K562 (cell line): ENCODE measurements around the gene TRAPPC5. TPM values are rescaled to one million over a fixed set of nuclear protein-coding genes. Genes with fewer than 3 reads are reported as not detected.

Source experiments
- ARNT ChIP-seq, 2 experiments: fragments of 450-650 bp; IDR thresholded peaks; 2 replicates each; pipeline ENCODE4 v1.6.1; 2016; ENCODE audit warnings: mild to moderate bottlenecking in 1 of 2
- HNRNPH1 ChIP-seq: fragments of 200-400 bp; formaldehyde crosslinking; optimal IDR thresholded peaks from 2 replicates; pipeline ENCODE3; 2017; ENCODE audit warnings: low read depth, mild to moderate bottlenecking, low read length, moderate library complexity
- KDM2B ChIP-seq: fragments of 250-450 bp; sonication (Bioruptor Pico); IDR thresholded peaks from 2 replicates; pipeline ENCODE4 v1.8.0; 2021; ENCODE audit warnings: mild to moderate bottlenecking, moderate library complexity
- KLF16 ChIP-seq: IDR thresholded peaks from 2 replicates; pipeline ENCODE4 v1.6.1; 2016; ENCODE audit warnings: antibody characterized with exemption
- MYBL2 ChIP-seq, 2 experiments: fragments of 450-650 bp in 1 of 2; sonication (generic) in 1 of 2; formaldehyde crosslinking in 1 of 2; IDR thresholded peaks; 2 replicates each; pipeline versions ENCODE4 v1.6.1 to v1.8.1; 2017 to 2022; ENCODE audit warnings: borderline replicate concordance in 1 of 2, inconsistent platforms in 1 of 2, low read depth in 1 of 2, mild to moderate bottlenecking in 1 of 2, missing genetic modification reagents in 1 of 2, moderate library complexity in 1 of 2
- NR3C1 ChIP-seq: sonication (generic); formaldehyde crosslinking; IDR thresholded peaks from 2 replicates; pipeline ENCODE4 v1.8.1; 2022; ENCODE audit warnings: missing genetic modification reagents
- ZBTB26 ChIP-seq: fragments of 450-650 bp; formaldehyde crosslinking; IDR thresholded peaks from 2 replicates; pipeline ENCODE4 v1.4.0; 2022; ENCODE audit warnings: missing genetic modification characterization
- polyA plus RNA-seq, 8 experiments: library from polyadenylated mRNA; depleted of rRNA in 4 of 8; stranded (reverse) in 5 of 8; unstranded in 3 of 8; fragments of >200 nt; fragmentation: Nextera tagmentation in 2 of 8; fragmentation: Illumina TruSeq in 1 of 8; extraction: Ambion mirVana in 2 of 8; extraction: Trizol in 1 of 8; gene quantifications; 2 replicates each; pipeline versions ENCODE4 v1.2.1 to v1.2.3, GENCODE V29; 2011 to 2014; ENCODE audit warnings: inconsistent platforms in 1 of 8, missing spikeins in 1 of 8
- total RNA-seq, 7 experiments: library from RNA; depleted of rRNA in 6 of 7; stranded (reverse); fragments of >200 nt in 6 of 7; fragmentation: Illumina TruSeq in 2 of 7; extraction: Trizol in 2 of 7; gene quantifications; 2 replicates each; pipeline versions ENCODE4 v1.2.1 to v1.2.3, GENCODE V29; 2011 to 2021; ENCODE audit warnings: low replicate concordance in 1 of 7
- TF ChIP-seq, protein P1 (sequence below): fragments of 250-450 bp; sonication (Bioruptor Pico); IDR thresholded peaks from 2 replicates; pipeline ENCODE4 v1.4.0; 2020
- TF ChIP-seq, protein P2 (sequence below): fragments of 450-650 bp; IDR thresholded peaks from 2 replicates; pipeline ENCODE4 v1.6.1; 2017; ENCODE audit warnings: mild to moderate bottlenecking, moderate library complexity

Gene TRAPPC5
- total and polyA plus RNA-seq, 9 of the 15 experiments (the other 6 are each of a cell fraction or from before 2014, with no cell fraction given): 2.0 to 76.9 (median 29.3) TPM

- TF ChIP-seq, protein P1, sequence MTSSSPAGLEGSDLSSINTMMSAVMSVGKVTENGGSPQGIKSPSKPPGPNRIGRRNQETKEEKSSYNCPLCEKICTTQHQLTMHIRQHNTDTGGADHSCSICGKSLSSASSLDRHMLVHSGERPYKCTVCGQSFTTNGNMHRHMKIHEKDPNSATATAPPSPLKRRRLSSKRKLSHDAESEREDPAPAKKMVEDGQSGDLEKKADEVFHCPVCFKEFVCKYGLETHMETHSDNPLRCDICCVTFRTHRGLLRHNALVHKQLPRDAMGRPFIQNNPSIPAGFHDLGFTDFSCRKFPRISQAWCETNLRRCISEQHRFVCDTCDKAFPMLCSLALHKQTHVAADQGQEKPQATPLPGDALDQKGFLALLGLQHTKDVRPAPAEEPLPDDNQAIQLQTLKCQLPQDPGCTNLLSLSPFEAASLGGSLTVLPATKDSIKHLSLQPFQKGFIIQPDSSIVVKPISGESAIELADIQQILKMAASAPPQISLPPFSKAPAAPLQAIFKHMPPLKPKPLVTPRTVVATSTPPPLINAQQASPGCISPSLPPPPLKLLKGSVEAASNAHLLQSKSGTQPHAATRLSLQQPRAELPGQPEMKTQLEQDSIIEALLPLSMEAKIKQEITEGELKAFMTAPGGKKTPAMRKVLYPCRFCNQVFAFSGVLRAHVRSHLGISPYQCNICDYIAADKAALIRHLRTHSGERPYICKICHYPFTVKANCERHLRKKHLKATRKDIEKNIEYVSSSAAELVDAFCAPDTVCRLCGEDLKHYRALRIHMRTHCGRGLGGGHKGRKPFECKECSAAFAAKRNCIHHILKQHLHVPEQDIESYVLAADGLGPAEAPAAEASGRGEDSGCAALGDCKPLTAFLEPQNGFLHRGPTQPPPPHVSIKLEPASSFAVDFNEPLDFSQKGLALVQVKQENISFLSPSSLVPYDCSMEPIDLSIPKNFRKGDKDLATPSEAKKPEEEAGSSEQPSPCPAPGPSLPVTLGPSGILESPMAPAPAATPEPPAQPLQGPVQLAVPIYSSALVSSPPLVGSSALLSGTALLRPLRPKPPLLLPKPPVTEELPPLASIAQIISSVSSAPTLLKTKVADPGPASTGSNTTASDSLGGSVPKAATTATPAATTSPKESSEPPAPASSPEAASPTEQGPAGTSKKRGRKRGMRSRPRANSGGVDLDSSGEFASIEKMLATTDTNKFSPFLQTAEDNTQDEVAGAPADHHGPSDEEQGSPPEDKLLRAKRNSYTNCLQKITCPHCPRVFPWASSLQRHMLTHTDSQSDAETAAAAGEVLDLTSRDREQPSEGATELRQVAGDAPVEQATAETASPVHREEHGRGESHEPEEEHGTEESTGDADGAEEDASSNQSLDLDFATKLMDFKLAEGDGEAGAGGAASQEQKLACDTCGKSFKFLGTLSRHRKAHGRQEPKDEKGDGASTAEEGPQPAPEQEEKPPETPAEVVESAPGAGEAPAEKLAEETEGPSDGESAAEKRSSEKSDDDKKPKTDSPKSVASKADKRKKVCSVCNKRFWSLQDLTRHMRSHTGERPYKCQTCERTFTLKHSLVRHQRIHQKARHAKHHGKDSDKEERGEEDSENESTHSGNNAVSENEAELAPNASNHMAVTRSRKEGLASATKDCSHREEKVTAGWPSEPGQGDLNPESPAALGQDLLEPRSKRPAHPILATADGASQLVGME (CRISPR knock-in tag): no peak
- TF ChIP-seq KLF16 (no peak), MYBL2 (IDR thresholded peaks at IDR 0.05; ENCODE audit: low read depth) (no peak), MYBL2 (CRISPR knock-in tag; IDR thresholded peaks at IDR 0.05; ENCODE audit: borderline replicate concordance) (no peak), ZBTB26 (CRISPR knock-in tag) (no peak), KDM2B (CRISPR knock-in tag) (no peak), NR3C1 (CRISPR knock-in tag) (no peak), HNRNPH1 (no peak), ARNT (IDR thresholded peaks at IDR 0.05) (no peak)
- TF ChIP-seq, protein P2, sequence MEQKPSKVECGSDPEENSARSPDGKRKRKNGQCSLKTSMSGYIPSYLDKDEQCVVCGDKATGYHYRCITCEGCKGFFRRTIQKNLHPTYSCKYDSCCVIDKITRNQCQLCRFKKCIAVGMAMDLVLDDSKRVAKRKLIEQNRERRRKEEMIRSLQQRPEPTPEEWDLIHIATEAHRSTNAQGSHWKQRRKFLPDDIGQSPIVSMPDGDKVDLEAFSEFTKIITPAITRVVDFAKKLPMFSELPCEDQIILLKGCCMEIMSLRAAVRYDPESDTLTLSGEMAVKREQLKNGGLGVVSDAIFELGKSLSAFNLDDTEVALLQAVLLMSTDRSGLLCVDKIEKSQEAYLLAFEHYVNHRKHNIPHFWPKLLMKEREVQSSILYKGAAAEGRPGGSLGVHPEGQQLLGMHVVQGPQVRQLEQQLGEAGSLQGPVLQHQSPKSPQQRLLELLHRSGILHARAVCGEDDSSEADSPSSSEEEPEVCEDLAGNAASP: no peak
- TF ChIP-seq, all 486 proteins: peak for 0
Measured at GRCh38 chr19:7709932-7710460, 29.4 kb downstream of the TRAPPC5 start (continued).
